B cell (primary cell): Measurements from ENCODE around the gene JARID2.

Experiments used
- CTCF ChIP-seq: fragments of 200-600 bp; IDR thresholded peaks from one replicate; pipeline ENCODE4 v1.8.0; 2022; ENCODE audit warnings: antibody characterized with exemption, mild to moderate bottlenecking
- EZH2 ChIP-seq: IDR thresholded peaks from 2 replicates; pipeline ENCODE4 v1.6.1; 2012; ENCODE audit warnings: borderline replicate concordance, low read depth, mild to moderate bottlenecking, moderate library complexity, low read length; ENCODE audit not compliant: insufficient read depth, poor library complexity, severe bottlenecking

- TF ChIP-seq CTCF (no peak), EZH2 (no peak)
Measured at GRCh38 chr6:15322781-15323536, 77.1 kb downstream of the JARID2 start.
